NCI-H2196 (cell line): Measurements from ENCODE around the gene GNG13.
"Not testable (repeated sequence)": the region's sequence is repeated elsewhere in the genome, so short reads cannot be mapped to it uniquely, and the experiment has no call there.

ENCODE experiments used
- DNase-seq: peaks from one replicate; lab custom pipeline; 2025; ENCODE audit not compliant: unreplicated experiment; lab: John Stamatoyannopoulos, UW

The GNG13 gene

DNA sequence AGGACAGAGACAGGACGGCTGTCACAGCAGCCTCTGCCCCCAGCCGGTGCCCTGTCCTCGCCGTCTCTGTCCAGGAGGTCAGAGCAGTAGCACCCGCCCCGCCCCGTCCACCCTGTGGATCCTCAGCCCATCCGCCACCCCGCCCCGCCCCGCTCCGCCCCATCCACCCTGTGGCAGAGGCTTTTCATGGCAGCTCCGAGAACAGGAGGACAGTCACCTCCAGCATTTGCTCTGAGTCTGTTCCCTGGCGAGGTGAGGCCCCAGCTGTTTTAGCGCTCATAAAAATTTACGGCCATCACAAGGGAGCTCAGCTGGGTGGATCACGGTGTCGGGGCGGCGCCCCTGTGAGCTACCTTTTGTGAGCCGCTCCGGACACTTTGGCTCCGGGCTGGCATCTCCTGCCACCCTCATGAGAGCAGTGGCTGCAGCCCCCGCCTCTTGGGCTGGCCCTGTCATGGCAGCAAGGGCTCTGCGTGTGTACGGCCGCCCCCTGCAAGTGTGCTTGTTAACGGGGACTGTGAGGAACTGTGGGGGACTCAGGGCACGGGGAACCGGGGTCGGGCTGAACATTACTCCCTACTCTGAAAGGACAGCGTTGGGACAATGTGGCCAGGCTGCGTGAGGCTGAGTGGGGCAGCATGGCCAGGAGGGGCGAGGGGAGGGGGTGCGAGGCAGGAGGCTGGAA, 32.3 kb upstream of the GNG13 start:
- no peak for DNase-seq

DNA sequence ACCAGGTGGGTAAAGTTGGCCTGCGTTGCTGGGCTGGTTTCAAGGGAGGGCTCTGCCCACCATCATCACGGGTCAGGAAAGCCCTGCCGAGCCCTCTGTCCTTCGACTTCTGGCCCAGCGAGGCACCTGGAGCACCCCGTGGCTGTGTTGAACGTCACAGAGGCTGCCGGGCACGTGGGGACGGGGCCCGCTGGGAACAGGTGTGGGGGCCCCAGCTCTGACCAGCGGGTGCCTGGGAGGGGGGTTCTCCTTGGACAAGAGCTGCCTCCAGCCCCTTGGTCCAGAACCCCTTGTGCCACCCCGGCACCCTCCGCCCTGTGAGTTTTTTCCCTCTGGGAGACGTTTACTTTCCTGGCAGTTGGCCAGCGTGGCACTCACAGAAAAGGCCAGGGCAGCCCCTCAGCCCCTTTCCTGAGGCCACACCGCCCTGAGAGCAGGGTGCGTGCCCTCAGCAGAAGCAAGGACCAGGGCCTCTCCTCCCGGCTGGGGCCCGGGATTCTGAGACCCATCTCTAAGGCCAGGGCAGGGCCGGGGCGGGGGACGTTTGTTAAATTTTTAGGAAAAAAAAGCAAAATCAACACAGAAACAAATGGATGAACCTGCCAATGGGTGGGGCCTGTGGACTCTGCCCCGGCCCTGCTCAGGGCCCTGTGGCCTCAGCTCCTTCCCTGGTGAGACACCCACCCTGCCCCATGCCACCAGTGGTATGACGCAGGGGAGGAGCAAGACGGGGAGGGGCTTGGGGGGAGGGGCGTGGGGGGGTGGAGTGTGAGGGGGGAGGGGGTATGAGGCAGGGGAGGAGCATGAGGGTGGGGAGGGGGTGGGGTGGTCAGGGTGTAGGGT, 31.3 kb upstream of the GNG13 start:
- DNase-seq, result no peak

DNA sequence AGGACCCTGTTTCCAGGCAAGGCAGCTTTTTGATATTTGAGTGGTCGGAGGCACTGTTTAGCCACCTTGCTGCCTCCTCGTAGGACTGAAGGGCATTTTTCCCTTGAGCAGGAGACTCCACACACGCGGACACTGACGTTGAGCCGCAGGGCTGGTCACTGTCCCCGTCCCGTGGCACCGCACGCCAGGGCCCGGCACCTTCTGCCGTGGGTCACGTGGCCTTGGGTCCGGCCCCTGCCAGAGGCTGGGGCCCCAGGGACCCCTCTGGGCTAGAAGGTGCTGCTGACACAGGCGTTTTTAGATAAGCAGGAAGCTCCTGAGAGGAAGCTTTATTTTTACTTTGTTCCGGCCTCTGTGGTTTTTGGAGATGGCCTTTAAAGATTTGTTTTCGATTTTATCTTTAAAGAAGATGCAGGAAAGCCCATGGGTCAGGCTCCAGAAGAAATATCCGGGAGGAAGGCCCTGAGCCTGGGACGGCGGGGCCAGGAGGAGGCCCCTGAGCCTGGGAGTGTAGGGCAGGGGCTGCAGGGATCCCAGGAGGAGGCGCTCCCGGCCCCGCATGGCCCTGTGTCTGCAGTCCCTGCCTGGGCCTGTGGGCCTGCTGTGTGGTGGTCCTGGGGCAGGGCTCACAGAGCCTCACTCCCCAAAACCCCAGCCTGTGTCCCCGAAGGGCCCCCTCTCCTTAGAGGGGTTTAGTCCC, 30.5 kb upstream of the GNG13 start:
- DNase-seq, result no peak

DNA sequence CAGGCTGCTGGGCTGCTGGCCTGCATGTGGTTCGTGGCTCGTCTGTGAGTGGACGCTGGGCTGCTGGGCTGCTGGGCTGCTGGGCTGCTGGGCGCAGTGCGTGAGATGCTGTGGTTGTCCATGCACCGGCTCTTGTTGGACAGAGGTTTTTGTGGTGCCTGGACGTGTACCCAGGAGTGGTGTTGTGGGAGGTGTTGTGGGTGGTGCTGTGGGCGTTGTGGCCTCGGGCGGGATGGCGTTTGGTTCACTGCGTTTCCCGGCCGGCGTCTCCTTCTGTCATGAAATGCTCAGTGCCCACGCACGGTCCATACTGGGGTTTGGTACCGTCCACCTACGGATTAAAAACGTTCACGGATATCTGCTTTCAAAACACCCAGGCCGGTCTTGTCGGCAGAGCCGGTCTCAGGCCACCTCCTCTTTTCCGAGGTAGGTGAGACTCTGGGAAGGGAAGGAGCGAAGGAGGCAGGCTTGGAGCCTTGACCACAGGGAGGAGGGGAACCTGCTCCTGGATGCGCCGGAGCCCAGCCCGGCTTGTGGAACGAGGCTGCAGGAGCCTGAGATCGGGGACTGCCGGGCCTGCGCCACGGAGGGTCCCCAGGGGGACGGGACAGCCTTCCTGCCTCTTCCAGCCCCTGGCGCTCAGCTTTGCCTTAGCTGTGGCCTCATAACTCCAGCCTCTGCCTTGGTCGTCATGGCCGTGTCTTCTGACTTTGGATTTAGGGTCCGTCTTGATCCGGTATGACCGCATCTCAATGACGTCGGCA, 29.8 kb upstream of the GNG13 start:
- DNase-seq, result no peak

DNA sequence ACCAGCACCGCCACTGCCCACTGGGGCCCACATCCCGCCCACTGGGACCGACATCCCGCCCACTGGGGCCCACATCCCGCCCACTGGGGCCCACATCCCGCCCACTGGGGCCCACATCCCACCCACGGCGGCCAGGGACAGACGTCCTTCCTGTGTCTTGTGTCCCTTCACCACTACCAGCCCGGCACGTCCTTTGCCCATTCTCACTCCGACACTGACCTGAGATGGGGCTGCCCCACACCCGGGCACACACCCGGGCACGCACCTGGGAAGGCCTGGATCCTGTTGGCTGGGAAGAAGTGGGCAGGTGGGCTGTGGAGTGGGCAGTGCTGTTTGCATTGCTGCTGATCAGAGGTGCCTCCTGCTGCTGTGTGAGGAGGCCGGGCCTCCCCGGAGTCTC, 28.4 kb upstream of the GNG13 start:
- DNase-seq, result no peak

DNA sequence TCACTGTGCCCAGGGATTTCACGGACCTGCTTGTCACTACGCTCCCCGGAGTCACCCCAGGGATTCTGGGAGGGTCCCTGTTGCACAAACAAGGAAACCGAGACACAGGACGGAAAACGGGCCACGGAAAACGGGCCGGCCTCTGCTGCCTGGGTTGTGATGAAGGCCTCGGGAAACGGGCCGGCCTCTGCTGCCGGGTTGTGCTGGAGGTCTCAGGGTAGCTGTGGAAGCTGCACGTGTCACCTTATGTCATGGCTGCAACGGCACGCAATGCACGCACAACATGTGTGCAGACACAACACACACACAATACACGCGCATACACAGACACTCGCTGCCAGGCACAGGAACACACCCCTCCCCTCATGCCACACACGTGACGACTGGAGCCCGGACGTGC, 27.0 kb upstream of the GNG13 start:
- DNase-seq, result no peak

DNA sequence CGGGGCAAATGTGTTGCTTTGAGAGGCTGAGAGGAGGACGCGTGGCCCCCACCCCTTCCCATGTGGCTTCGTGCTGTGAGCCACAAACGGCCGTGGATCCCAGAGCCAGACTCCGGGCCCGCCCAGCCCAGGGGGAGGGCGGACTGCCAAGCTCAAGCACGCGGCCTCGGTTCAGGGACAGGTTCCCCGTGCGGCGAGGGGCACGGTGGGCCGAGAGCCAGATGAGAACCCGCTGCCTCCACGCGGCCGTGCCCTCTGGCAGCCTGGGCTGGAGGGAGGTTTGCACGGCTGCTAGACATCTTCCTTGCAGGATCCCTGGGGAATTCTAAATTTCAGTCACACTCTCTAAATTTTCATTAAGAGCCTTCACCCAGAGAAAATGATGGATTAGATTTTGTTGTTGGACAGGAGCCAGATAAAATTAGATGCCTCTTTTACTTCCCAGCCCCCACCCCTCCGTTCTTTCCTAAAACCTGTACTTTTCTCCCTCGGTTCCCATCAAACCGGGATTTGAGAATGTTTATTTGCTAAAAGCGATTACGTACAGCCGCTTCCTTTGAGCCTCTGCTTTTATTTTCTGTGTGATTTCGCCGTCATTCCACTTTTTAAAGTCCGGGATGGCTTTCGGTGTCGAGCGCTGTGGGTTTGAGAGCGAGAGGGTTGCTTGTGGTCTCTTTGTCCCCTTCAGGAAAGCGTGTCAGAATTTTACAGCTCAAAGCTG, 25.0 kb upstream of the GNG13 start:
- DNase-seq, result no peak

DNA sequence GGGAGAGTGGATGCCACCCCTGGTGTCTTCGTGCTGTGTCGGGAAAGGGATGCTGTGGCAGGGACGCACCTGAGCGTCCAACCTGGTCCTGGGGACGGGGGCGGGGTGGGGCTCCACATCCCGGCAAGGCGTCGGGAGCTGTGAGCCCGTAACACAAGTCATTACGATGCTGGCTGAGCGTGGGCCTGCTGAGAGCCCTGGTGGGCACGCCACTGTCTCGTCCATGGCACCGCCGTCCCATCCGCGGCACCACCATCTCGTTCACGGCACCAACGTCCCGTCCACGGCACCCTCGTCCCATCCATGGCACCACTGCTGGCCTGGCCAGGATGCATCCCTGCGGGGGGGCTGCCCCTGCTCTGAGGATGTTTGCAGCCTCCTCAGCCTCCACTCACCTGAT, 24.1 kb upstream of the GNG13 start:
- DNase-seq, result no peak

DNA sequence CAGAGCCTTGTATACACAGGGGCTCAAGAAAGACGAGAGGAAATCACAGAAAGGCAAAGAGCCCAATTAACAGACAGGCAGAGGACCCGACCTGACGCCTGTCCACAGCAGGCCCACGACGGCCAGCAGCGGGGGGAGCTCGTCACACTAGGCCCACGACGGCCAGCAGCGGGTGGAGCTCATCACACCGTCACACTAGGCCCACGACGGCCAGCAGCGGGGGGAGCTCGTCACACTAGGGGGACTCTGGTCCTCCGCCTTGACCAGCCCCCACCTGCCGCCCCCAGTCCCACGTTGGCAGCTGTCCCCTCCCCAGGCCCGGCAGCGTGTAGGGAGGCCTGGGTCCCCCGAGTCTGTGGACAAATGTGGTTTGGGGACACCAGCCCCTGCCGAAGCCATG, 23.7 kb upstream of the GNG13 start:
- no peak for DNase-seq

DNA sequence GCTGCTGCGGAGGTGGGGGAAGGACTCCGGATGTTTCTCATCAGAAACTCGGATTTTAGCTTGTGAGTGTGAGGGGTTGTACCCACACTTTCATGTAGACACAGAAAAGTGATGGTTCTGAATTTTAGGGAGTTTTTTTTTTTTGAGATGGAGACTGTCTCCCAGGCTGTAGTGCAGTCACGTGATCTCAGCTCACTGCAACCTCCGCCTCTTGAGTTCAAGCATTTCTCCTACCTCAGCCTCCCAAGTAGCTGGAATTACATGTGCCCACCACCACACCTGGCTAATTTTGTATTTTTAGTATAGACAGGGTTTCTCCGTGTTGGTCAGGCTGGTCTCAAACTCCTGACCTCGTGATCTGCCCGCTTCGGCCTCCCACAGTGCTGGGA, 22.4 kb upstream of the GNG13 start:
- DNase-seq, result no peak

DNA sequence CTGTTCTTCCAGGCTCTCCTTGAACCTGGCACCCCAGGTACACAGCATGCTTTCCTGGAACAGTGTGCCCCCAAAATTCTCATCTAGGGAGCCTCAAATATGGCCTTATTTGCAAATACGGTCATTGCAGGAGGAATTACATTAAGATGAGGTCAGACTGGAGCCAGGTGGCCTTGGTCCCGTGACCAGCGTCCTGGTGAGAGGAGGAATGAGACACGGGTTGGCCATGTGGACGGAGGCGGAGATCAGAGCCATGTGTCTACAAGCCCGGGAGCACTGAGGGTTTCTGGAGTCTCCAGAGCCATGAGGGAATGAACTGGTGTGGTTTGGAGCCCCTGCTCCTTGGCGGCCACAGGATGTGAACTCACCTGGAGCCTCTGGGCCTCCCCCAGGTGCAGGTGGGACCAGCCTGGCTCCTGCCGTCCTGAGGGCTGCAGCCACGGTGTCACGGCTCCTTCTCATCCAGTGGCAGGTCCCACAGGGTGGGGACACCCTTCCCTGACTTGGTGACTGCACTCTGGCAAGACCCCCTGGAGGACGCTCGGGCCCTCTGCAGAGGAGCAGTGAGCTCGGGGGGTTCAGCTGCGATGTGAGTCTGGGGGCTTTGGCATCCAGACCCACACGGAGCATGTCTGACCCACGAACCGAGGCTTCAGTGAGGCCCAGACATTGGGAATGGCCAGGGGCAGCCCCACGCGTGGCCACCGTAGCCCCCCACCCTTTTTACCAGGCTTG, 21.8 kb upstream of the GNG13 start:
- peak; percentile 35 for DNase-seq

DNA sequence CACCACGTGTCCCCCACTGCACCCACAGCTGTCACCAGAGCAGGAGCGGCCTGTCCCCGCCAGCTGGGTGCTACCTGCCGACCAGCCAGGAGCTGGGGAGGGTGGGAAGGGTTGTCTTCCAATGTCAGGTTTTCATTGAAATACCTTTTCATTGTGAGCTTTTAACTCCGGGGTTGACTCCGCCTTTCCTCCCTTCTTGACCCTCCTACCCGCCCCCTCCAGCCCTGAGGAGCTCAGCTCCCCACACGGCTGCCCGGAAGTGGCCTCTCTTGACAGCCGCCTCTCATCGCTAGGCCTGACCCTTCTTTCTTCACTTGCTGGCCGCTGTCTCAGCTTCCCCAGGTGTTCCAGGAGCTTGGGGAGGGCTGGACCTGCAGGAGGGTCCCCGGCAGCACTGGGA, 21.2 kb upstream of the GNG13 start:
- DNase-seq, result no peak

DNA sequence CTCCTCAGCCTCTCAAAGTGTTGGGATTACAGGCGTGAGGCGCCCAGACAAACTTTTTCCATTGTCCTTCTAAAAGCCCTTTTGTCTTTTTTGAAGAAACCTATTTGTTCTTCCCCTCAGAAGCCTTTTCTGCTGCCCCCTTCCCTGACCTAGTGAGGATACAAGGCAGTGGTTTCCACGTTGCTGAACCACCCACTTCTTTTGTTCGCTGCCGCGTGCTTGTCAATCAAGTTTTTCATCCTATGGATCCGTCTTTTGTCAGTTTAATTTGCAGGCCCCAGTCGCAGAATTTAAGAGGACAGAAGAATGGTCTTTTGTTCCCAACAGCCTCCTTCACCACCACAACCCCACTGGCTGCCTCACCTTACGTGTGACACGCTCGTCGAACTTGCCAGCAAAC, 20.2 kb upstream of the GNG13 start:
- DNase-seq, result no peak

DNA sequence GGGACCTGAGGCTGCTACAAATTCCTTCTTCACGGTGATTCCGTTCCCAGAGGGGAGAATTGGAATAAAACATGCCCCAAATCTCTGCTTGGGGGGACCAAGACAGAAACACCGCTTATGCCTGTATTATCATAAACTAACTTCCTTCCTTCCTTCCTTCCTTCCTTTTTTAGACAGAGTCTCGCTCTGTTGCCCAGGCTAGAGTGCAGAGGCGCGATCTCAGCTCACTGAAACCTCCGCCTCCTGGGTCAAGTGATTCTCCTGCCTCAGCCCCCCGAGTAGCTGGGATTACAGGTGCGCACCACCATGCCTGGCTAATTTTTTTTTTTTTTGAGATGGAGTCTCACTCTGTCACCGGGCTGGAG, 19.5 kb upstream of the GNG13 start:
- not testable (repeated sequence) for DNase-seq

DNA sequence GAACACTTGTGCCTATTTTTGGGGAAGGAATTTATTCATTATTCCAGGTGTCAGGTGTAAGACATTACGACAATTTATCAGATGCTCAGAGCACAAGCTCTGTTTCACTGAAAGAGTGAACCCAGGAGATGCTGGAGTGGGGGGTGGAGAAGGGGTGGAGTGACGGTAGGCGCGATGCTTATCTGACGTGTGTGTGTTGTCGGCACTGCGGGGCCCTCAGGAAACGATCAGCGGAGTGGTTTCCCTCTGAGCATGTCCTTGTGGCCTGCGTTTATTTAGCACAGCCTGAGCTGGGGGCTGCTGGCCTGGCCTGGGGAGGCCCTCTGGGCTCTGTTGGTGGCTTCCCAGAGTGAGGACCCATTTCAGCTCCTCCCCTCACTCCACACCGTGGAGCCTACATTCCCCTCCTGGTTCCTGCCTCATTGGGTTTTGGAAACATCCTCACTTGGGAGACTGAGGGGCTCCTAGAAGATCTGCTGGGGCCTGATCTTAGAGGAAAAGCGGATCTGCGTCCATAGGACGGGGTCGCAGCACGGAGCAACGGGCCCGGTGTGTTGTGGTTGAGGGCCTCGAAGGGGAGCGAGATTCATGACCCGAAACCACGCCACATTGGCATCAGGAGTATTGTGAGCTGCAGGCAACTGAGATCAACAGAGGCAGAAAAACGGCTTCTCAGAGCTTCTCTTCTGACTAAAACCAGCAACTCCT, 19.0 kb upstream of the GNG13 start:
- no peak for DNase-seq

DNA sequence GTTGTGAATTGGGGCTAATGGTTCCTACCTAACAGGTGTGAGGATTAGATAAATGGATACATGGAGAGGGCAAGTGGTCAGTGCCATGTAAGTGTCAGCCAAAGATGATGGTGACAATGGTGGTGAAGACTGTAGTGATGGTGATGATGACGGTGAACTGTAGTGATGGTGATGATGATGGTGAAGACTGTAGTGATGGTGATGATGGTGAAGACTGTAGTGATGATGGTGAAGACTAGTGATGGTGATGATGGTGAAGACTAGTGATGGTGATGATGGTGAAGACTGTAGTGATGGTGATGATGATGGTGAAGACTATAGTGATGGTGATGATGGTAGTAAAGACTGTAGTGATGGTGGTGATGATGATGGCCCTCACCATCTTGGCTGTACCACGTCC, 18.1 kb upstream of the GNG13 start:
- no peak for DNase-seq

DNA sequence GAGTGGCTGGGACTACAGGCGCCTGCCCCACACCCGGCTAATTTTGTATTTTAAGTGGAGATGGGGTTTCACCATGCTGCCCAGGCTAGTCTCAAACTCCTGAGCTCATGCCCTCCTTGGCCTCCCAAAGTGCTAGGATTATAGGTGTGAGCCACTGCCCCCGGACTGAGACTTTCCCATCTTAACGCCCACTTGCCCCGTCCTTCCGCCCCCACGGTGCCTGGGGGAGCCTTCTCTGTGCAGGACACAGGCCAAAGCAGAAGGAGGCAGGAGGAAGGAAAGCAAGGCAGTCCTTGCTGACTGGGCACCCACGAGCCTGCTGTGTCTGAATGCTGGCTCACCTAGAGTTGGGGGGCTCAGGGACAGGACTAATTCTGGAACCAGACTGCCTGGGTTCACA, 17.6 kb upstream of the GNG13 start:
- no peak for DNase-seq

DNA sequence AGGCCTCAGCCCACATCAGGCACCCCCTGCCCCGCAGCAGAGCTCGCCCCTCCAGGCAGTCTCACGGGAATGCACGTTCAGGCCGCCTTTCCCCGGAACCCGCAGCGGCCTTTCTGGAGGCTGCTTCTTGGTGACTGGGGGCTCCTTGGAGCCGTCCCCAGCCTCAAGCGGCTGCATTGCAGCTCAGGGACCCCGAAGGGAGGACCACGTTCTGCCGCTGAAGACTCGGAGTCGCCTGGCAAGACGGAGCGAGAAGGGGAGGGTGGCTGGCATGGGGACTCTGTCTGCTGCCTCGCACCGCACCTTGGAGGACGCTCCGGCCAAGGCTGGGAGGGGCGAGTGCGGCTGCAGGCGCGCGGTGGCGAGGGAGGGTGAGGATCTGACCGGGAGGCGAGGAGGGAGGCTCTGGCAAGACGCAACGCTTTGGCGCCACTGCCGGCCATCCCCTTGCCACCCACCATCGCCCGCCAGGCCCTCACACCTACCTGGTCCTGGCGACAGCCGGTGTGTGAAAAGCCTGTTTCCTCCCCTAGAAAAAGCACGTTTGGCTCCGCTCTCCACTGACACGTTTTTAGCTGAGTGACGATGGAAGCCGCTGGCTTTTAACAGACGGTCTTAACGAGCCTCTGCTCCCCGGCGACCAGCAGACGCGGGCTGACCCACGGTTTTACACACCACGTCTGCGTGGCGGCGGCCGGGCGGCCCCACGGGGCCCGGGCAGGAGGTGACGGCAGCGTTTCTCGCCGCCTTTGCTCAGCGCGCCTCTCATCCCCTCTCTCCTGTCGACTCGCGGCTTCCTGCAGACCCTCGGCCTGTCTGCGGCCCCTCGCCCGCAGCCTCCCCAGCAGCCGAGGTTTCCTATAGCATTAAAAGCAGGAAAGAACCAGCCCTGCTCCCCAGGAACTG, 16.7 kb upstream of the GNG13 start:
- no peak for DNase-seq

DNA sequence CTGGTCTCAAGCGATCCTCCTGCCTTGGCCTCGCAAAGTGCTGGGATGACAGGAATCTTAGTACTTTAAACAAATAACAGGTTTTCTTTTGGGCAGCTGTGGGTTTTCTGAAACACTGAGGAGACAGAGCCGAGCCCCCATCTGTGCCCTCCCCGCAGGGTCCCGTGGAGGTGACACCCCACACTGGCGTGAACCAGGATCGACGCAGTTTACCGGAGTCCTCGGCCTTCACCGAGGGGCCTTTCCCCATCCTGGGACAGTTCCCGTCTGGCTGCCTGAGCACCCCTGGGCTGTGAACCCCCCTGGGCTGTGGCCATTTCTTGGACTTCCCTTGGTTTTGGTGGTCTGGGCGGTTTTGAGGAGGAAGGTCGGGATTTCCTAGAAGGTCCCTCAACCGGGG, 15.3 kb upstream of the GNG13 start:
- DNase-seq, result no peak
